ENCODE data around the gene PTPRE. TPM values are rescaled to one million over a fixed set of nuclear protein-coding genes. Genes with fewer than 3 reads are reported as not detected.

Gene PTPRE
- total RNA-seq, 1 donor from 2014 or later: 2.6 TPM

DNA sequence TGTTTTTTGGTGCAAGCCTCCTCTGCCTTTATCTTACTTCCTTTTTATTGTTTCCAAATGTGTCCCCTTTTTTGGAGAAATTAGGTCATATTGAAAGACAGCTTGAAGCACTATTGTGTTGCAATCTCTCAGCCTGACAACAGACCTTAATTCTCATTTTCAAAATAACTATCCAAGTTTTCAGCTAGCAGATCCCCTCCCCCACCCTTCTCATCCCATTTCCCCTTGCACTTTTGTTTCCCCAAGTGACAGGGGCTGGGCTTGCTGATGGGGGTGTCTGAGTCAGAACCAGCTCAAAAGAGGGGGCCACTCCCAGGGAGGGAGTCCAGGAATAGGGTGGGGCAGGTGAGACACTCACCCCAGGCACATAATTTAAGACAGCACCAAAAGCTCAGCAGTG lies 144.0 kb downstream of the PTPRE start:
- Mint-ChIP-seq H3K4me1 (peaks cover 11% of the 10 kb centered on the region), H3K27me3 (ENCODE audit: low read depth) (peaks cover 2% of the 10 kb centered on the region), H3K27ac (no peak overlapping the region), H3K9me3 (no peaks in the 10 kb centered on the region), H3K4me3 (no peak overlapping the region), H3K36me3 (no peaks in the 10 kb centered on the region)
- DNase-seq (ENCODE audit: low spot score in 2 of 2, unreplicated experiment in 2 of 2): no peak
- TF ChIP-seq, protein P1, sequence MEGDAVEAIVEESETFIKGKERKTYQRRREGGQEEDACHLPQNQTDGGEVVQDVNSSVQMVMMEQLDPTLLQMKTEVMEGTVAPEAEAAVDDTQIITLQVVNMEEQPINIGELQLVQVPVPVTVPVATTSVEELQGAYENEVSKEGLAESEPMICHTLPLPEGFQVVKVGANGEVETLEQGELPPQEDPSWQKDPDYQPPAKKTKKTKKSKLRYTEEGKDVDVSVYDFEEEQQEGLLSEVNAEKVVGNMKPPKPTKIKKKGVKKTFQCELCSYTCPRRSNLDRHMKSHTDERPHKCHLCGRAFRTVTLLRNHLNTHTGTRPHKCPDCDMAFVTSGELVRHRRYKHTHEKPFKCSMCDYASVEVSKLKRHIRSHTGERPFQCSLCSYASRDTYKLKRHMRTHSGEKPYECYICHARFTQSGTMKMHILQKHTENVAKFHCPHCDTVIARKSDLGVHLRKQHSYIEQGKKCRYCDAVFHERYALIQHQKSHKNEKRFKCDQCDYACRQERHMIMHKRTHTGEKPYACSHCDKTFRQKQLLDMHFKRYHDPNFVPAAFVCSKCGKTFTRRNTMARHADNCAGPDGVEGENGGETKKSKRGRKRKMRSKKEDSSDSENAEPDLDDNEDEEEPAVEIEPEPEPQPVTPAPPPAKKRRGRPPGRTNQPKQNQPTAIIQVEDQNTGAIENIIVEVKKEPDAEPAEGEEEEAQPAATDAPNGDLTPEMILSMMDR (IDR thresholded peaks at IDR 0.05; ENCODE audit: unreplicated experiment): no peak

DNA sequence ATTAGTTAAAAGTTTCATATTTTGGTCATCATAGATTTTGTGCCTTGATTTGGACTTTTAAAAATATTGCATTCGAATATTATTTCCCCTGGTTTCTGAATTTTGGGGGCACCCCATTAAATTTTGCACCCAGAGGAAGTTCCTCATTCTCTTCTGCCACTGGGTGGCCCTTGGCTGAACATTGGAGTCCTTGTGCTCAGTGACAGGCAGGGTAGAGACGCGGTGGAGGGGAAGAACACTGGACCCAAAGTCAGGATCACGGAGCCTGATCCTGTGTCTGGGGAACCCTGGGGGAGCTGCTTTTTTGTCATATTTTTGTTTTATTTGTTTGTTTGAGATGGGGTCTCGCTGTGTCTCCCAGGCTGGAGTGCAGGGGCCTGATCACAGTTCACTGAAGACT lies 144.6 kb downstream of the PTPRE start:
- Mint-ChIP-seq H3K36me3 (no peaks in the 10 kb centered on the region), H3K27ac (no peak overlapping the region), H3K9me3 (no peaks in the 10 kb centered on the region), H3K27me3 (ENCODE audit: low read depth) (peaks cover 2% of the 10 kb centered on the region), H3K4me3 (no peak overlapping the region), H3K4me1 (peaks cover 11% of the 10 kb centered on the region)
- TF ChIP-seq, protein P1 (IDR thresholded peaks at IDR 0.05; ENCODE audit: unreplicated experiment): no peak
- no peak for DNase-seq (ENCODE audit: low spot score in 2 of 2, unreplicated experiment in 2 of 2)

DNA sequence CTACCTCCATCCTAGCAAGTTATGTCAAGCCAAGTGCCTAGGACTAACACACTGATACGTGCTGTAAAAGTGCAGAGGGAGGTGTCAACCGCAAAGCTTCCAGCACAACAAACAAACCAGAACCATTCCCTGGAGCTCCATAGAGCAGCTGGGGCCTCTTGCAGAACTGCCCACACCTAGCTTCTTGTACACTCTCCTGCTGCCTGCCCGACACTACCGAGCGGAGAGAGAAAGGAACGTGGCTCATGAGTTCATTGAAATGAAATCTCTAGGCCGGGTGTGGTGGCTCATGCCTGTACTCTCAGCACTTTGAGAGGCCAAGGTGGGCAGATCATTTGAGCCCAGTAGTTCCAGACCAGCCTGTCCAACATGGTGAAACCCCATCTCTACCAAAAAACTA lies 145.8 kb downstream of the PTPRE start:
- peaks cover 7% of the 10 kb centered on the region for H3K4me1 Mint-ChIP-seq
- H3K4me3 Mint-ChIP-seq: no peak overlapping the region
- H3K36me3 Mint-ChIP-seq: no peaks in the 10 kb centered on the region
- H3K27me3 Mint-ChIP-seq (ENCODE audit: low read depth): peaks cover 2% of the 10 kb centered on the region
- no peak for DNase-seq (ENCODE audit: low spot score in 2 of 2, unreplicated experiment in 2 of 2)
- no peaks in the 10 kb centered on the region for H3K9me3 Mint-ChIP-seq
- TF ChIP-seq, protein P1 (IDR thresholded peaks at IDR 0.05; ENCODE audit: unreplicated experiment): no peak
- H3K27ac Mint-ChIP-seq: no peak overlapping the region

DNA sequence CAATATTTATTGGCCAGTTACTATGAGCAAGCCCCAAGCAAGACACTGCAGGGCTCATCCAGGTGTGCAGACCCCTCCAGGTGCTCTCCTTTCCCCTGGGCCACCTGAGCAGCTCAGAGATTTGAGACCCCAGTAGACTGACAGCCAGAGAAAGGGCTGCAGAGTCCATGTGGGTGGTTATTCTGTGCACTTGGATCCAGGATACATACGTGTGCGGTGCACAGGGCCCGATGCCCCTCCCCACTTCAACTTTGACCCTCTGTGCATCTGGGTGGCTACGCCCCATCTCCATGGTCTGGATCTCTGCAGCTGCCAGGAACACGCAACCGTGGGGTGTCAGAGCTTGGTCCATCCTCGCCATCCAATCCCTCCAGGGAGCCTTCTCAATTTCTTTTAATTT lies 146.5 kb downstream of the PTPRE start:
- Mint-ChIP-seq H3K36me3 (no peaks in the 10 kb centered on the region), H3K27me3 (ENCODE audit: low read depth) (peaks cover 2% of the 10 kb centered on the region), H3K9me3 (no peaks in the 10 kb centered on the region), H3K4me3 (no peak overlapping the region), H3K27ac (no peak overlapping the region), H3K4me1 (peaks cover under 1% of the 10 kb centered on the region)
- DNase-seq (ENCODE audit: low spot score in 2 of 2, unreplicated experiment in 2 of 2): no peak
- TF ChIP-seq, protein P1 (IDR thresholded peaks at IDR 0.05; ENCODE audit: unreplicated experiment): no peak

DNA sequence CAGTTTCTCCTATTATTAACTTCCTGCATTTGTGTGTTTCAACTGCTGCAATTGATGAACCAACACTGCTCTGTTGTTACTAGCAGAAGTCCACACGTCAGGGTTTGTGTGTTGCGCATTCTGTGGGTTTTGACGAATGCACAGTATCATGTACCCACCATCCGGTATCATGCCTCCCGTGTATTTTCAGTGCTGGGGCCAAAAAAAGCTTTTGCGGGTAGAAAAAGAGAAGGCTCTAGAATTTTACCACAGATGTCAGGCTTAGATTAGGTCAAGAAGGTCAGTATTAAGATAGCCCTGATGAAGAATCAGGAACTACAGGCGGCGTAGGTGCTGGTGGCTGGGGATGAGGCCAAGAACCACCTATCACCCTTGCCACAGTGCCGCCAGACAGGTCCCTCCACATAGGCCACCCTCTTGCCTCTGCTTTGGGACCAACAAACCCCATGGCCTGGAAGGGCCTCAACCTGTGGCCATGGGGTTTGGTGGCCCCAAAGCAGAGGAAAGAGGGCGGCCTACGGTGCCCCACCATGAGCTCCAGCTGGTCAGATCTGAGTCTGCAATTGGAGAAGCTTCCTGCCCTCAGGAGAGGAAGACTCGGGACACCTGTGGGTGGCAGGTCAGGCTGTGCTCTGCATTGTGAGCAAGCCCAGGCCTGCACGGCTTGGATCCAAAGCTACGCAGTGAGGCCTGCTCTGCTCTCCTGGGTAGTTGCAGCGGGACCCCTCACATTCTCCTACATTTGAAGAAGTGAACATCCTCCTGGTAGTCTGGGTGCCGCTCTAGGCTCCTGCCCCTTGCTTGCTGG lies 147.5 kb downstream of the PTPRE start:
- TF ChIP-seq, protein P1 (IDR thresholded peaks at IDR 0.05; ENCODE audit: unreplicated experiment): no peak
- no peak overlapping the region for H3K27ac Mint-ChIP-seq
- H3K4me3 Mint-ChIP-seq: no peak overlapping the region
- no peaks in the 10 kb centered on the region for H3K9me3 Mint-ChIP-seq
- no peak for DNase-seq (ENCODE audit: low spot score in 2 of 2, unreplicated experiment in 2 of 2)
- peaks cover under 1% of the 10 kb centered on the region for H3K27me3 Mint-ChIP-seq (ENCODE audit: low read depth)
- no peaks in the 10 kb centered on the region for H3K36me3 Mint-ChIP-seq
- no peaks in the 10 kb centered on the region for H3K4me1 Mint-ChIP-seq

Measured in mesothelial cell of epicardium (in vitro differentiated cells).